Spleen (tissue), 7 donors: ENCODE data around the gene NEMF.

Source experiments
- CTCF ChIP-seq, 11 experiments: fragments of 200-600 bp in 7 of 11; fragments of 450-650 bp in 4 of 11; sonication (generic) in 4 of 11; IDR thresholded peaks in 8 of 11; conservative IDR thresholded peaks in 3 of 11; 1 replicate in 7 of 11; 2 replicates in 4 of 11; pipeline versions ENCODE4 v1.4.0 to v1.8.0; 2016 to 2021; ENCODE audit warnings: antibody characterized with exemption in 11 of 11, inconsistent platforms in 4 of 11, mild to moderate bottlenecking in 1 of 11
- POLR2A ChIP-seq, 3 donors: fragments of 450-650 bp; IDR thresholded peaks; one replicate each; pipeline ENCODE4 v1.5.1; 2017; ENCODE audit warnings: antibody characterized with exemption in 3 of 3, mild to moderate bottlenecking in 1 of 3
- donor health status: DM: no; HTN: no; CAD: no; lungs with moderate emphysema.
- donor health status: DM: no; HTN: no; CAD: no.
- donor health status: DM: no; HTN: no; CAD: no.

GRCh38 chr14:49868720-49869114, 16.1 kb upstream of the NEMF start:
- TF ChIP-seq POLR2A (IDR thresholded peaks at IDR 0.05) (no peak), CTCF (IDR thresholded peaks at IDR 0.05 in 8 of 11, conservative IDR thresholded peaks at IDR 0.05 in 3 of 11) (no peak)
